B cell (primary cell): ENCODE measurements around the gene AKT1.

Source experiments
- CTCF ChIP-seq: fragments of 200-600 bp; IDR thresholded peaks from one replicate; pipeline ENCODE4 v1.8.0; 2022; ENCODE audit warnings: antibody characterized with exemption, mild to moderate bottlenecking
- EZH2 ChIP-seq: IDR thresholded peaks from 2 replicates; pipeline ENCODE4 v1.6.1; 2012; ENCODE audit warnings: borderline replicate concordance, low read depth, mild to moderate bottlenecking, moderate library complexity, low read length; ENCODE audit not compliant: insufficient read depth, poor library complexity, severe bottlenecking

GRCh38 chr14:104805941-104806624 is 10.5 kb upstream of the AKT1 start:
- TF ChIP-seq CTCF = no peak
- TF ChIP-seq EZH2 = no peak
